HG03064 (cell line): ENCODE measurements around the gene SLC2A11.
"Not testable (repeated sequence)": the region's sequence is repeated elsewhere in the genome, so short reads cannot be mapped to it uniquely, and the experiment has no call there.

Experiments
- ATAC-seq: cut with Tn5 transposase; IDR thresholded peaks from one replicate; pipeline ENCODE4 v1.9.1; 2021; ENCODE audit warnings: low read depth; ENCODE audit not compliant: unreplicated experiment

The SLC2A11 gene

DNA sequence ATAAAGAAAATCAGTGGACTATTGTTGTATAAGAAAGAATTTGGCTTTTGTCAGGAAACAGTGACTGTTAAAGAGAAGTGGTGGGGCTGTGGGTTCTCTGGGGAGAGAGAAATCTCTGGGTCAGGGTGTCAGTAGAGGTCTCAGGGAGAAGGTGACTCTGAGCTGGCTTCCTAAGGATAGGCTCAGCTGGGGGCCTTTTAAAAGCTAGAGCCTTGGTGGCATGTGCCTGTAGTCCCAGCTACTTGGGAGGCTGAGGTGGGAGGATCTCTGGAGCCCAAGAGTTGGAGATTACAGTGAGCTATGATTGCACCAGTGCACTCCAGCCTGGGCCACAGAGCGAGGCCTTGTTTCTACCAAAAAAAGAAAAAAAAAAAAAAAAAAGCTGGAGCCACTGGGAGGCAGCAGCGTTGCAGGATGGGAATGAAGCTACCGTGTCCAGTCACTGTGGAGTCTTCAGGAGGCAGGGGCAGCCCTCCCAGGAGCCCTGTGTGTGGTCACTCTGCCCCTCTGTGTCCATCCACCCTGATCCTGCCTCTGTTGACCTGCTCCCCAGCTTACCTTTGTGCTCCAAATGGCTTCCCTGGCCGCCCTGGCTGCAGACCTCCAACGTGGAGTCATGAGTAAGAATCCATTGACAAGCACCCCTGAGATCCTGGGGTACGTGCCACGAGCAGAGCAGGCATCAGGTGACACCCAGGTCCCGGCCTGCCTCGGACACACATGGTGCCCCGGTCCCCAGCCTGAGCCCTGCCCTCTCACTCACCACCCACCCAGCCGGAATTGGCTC is 31.1 kb downstream of the SLC2A11 start:
- ATAC-seq, result no peak

GRCh38 chr22:23889620-23890019 is 31.9 kb downstream of the SLC2A11 start:
- no peak for ATAC-seq

- no peak for ATAC-seq
Measured at GRCh38 chr22:23891726-23892125, 34.1 kb downstream of the SLC2A11 start.

- no peak for ATAC-seq
Measured at GRCh38 chr22:23892130-23892529, 34.5 kb downstream of the SLC2A11 start.

- ATAC-seq, result no peak
Measured at GRCh38 chr22:23892706-23893105, 35.0 kb downstream of the SLC2A11 start.

- no peak for ATAC-seq
Measured at GRCh38 chr22:23893121-23893944, 35.7 kb downstream of the SLC2A11 start.

DNA sequence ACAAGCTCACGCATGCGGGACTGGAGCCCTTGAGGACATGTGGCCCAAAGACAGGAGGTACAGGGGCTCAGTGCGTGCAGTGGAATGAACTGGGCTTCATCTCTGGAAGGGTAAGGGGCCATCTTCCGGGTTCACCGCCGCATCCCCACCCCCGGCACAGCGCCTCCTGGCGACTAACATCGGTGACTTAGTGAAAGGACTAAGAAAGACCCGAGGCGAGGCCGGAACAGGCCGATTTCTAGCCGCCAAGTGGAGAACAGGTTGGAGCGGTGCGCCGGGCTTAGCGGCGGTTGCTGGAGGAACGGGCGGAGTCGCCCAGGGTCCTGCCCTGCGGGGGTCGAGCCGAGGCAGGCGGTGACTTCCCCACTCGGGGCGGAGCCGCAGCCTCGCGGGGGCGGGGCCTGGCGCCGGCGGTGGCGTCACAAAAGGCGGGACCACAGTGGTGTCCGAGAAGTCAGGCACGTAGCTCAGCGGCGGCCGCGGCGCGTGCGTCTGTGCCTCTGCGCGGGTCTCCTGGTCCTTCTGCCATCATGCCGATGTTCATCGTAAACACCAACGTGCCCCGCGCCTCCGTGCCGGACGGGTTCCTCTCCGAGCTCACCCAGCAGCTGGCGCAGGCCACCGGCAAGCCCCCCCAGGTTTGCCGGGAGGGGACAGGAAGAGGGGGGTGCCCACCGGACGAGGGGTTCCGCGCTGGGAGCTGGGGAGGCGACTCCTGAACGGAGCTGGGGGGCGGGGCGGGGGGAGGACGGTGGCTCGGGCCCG is 36.5 kb downstream of the SLC2A11 start, which contains the start of gene MIF:
TSS of gene MIF (plus strand) at position 439 of the 765 bp plus-strand sequence. CDS start at position 531, 92 bp downstream.
- ATAC-seq, result peak; percentile 85

GRCh38 chr22:23894710-23895598 is 37.3 kb downstream of the SLC2A11 start:
- ATAC-seq, result peak; percentile 29

DNA sequence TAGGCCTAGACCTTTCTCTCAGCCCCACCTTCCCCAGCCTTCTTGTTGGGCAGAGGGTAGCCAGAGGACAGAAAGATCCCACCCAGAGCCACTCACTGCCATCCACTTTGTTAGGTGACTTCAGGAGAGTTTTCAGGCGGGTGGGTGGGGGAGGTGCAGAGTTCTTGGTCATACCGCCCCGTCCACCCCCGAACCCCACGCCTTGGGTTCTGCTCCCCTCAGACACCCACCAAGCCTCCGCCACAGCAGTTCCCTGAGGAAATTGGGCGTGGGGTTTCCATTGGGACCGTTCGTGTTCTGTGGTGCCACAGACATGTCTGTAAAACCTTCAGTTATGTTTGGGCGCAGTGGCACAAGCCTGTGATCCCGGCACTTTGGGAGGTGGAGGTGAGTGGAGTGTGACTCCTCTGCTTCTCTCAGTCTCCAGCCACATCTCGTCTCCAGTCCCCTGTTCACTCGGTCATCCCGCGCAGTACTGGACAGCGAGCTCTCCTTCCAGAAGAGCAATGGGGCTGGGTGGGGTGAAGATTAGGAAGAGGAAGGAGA is 38.0 kb downstream of the SLC2A11 start:
- ATAC-seq, result no peak

GRCh38 chr22:23896166-23896522 is 38.5 kb downstream of the SLC2A11 start:
- no peak for ATAC-seq

- ATAC-seq, result no peak
Measured at GRCh38 chr22:23896523-23897186, 39.0 kb downstream of the SLC2A11 start.

DNA sequence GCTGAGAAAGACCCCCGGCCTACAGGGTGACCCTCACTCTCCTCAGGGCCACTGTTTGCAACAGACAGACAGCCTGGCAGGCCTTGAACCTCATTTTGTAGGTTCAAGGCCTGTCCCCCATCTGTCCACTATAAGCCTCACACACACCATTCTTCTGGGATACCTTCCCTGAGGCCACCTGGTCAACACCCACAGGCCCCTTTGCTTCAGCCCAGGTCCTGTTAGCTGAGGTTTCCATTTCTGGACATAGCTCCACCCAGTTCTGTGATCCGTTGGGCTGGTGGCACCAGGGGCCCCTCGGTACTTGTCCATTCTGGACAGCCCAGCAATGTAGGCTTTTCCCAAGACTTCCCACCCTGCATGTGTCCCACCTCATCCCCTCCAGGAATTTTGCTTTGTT is 39.6 kb downstream of the SLC2A11 start:
- ATAC-seq, result no peak

DNA sequence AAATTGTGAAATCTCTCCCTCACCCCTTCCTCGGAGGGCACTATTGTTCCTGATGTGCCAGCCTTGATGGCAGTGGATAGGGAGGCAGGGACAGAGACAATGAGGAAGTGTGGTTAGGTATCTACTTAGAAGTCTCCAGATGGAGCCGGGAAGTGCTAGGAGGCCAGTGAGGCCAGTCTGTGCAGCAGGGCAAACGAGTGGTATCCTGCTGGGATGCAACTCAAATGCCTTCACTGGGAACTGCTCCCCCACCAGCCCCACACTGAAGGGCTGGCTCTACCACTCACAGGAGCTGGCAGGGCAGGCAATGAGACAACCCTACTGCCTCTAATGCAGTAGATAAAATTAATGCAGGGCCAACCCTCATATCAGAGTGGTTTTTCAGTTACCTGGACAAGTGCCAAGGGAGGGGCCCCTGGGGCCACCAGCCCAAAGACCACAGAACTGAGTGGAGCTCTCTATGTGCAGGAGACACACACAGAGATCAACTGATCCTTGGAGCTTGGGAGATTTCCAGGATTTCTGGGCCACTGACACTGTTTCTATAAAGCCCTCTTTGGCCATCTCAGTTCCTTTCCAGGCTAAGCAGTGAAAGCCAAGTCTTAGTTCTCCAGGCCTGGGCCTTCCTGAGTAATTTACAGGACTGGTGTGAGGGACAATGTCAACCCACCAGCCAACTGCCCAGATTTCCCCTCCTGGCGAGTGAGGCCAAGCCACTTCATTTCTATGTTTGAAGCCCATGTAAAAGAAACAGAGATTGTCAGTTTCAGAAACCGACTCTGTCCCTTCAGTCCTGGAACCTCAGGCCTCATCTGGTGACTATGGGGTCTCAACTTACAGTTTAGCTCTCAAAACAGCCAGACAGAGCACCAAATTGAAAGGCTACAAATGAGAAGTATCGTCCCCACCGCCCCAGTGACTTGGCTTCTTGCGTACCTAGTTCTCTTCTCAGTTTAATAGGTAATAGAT is 40.6 kb downstream of the SLC2A11 start:
- ATAC-seq, result no peak

GRCh38 chr22:23899042-23899745 is 41.5 kb downstream of the SLC2A11 start:
- no peak for ATAC-seq

- not testable (repeated sequence) for ATAC-seq
Measured at GRCh38 chr22:23900227-23900626, 42.6 kb downstream of the SLC2A11 start.

DNA sequence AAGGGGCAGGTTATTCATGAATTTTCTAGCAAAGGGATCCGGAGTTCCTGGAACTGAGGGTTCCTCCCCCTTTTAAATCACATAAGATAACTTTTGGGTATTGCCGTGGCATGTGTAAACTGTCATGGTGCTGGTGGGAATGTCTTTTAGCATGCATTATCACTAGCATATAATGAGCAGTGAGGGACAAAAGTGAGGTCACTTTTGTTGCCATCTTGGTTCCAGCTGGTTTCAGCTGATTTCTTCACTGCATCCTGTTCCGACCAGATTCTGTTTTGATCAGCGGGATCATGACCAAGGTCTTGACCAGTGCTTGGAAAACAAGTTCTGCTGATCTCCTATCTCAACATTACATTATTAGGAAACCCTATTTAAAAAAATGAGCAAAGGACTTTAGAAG is 43.9 kb downstream of the SLC2A11 start:
- no peak for ATAC-seq

DNA sequence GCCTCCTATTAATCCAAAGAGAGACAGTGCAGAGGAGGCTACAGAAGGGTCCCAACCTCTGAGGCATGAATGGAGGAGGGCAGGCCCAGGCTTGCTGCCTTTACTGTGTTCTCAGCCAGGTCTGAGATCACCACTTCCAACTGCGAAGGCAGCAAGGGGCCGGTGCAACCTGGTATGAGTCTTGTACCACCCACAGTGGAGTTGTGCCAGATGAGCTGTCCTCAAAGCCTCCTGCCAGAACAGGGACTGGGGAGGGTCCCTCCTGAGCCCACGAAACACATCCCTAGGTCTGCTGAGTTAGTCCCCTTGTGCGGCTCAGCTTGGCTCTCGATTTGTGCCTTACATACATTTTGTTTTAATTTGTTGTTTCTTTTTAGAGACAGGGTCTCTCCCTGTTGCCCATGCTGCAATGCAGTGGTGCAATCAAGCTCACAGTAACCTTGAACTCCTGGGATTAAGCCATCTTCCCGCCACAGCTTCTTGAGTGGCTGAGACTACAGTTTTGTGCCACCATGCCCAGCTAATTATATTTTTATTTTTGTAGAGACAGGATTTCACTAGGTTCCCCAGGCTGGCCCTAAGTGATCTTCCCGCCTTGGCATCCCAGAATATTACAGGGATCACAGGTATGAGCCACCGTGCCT is 45.8 kb downstream of the SLC2A11 start:
- no peak for ATAC-seq
